DND-41 (cell line): Measurements from ENCODE around the gene ZBED1.
"Not testable (repeated sequence)": the region's sequence is repeated elsewhere in the genome, so short reads cannot be mapped to it uniquely, and the experiment has no call there.

ENCODE experiments used
- CTCF ChIP-seq: IDR thresholded peaks from 2 replicates; pipeline ENCODE4 v1.5.1; 2012; ENCODE audit warnings: borderline replicate concordance, low read length, moderate library complexity, mild to moderate bottlenecking; ENCODE audit not compliant: poor library complexity, severe bottlenecking; ENCODE audit errors: extremely low read depth
- EZH2 ChIP-seq: IDR thresholded peaks from 3 replicates; pipeline ENCODE4 v1.6.1; 2012; ENCODE audit warnings: borderline replicate concordance, low read depth, mild to moderate bottlenecking, moderate library complexity, low read length, inconsistent platforms; ENCODE audit not compliant: severe bottlenecking

- not testable (repeated sequence) for TF ChIP-seq CTCF, EZH2
Measured at GRCh38 chrX:2477313-2477712, 23.5 kb downstream of the ZBED1 start.
